Dendritic cell treated with granulocyte-macrophage colony-stimulating factor and Interleukin-4, amounts not matched to agents 40 ng/mL and 50 ng/mL, for 4 days (primary cell): ENCODE data around the gene PCDHGA3.
"Not testable (repeated sequence)": the region's sequence is repeated elsewhere in the genome, so short reads cannot be mapped to it uniquely, and the experiment has no call there.

ENCODE experiments used
- H3K27ac Mint-ChIP-seq: one replicate; pipeline ENCODE4 v1.8.0; 2022; ENCODE audit warnings: mild to moderate bottlenecking, mixed read lengths
- H3K27me3 Mint-ChIP-seq: one replicate; pipeline ENCODE4 v1.8.0; 2022; ENCODE audit warnings: mild to moderate bottlenecking, mixed read lengths
- H3K36me3 Mint-ChIP-seq: one replicate; pipeline ENCODE4 v1.8.0; 2022; ENCODE audit warnings: low read depth, mixed read lengths
- H3K4me1 Mint-ChIP-seq: one replicate; pipeline ENCODE4 v1.8.0; 2022; ENCODE audit warnings: low read depth, mixed read lengths
- H3K4me3 Mint-ChIP-seq: one replicate; pipeline ENCODE4 v1.8.0; 2022; ENCODE audit warnings: mild to moderate bottlenecking, moderate library complexity, mixed read lengths
- H3K9me3 Mint-ChIP-seq: one replicate; pipeline ENCODE4 v1.8.0; 2022; ENCODE audit warnings: mixed read lengths
- intact Hi-C: fragments of 100-400 bp; cut with micrococcal nuclease; formaldehyde crosslinking; loops from one replicate; pipeline ENCODE4 v1.15.0; 2022

PCDHGA3 gene

DNA sequence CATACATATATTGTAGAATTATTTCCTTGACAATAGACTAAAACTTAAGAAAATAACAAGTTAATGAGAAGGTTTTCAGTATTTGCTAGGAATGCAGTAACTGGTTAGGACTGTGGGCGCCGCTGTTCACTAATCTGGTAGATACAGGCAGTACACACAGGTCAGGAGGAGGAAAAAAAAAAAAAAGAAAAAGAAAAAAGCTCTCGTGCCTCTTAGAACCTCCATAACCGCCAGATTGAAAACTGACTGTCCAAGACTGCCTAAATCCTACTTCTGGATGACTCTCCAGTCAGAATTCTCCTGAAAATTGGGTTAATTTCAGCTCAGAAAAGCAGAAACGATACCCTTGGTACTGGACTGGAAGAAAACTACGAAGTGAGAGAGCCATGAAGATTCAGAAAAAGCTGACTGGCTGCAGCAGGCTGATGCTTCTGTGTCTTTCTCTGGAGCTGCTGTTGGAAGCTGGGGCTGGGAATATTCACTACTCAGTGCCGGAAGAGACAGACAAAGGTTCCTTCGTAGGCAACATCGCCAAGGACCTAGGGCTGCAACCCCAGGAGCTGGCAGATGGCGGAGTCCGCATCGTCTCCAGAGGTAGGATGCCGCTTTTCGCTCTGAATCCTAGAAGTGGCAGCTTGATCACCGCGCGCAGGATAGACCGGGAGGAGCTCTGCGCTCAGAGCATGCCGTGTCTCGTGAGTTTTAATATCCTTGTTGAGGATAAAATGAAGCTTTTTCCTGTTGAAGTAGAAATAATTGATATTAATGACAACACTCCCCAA, 13.1 kb upstream of the PCDHGA3 start, which contains the start of gene PCDHGA1:
PCDHGA1 (plus strand) TSS at position 216 of the 782 bp plus-strand sequence.
- no peak within 1 kb of the TSS for H3K4me3 Mint-ChIP-seq
- no peaks in the 10 kb centered on the region for H3K36me3 Mint-ChIP-seq
- intact Hi-C loops: no loop called here
- no peak within 1 kb of the TSS for H3K27ac Mint-ChIP-seq
- H3K4me1 Mint-ChIP-seq: peaks cover 6% of the 10 kb centered on the region
- peaks cover 79% of the 10 kb centered on the region for H3K27me3 Mint-ChIP-seq
- peaks cover 68% of the 10 kb centered on the region for H3K9me3 Mint-ChIP-seq

DNA sequence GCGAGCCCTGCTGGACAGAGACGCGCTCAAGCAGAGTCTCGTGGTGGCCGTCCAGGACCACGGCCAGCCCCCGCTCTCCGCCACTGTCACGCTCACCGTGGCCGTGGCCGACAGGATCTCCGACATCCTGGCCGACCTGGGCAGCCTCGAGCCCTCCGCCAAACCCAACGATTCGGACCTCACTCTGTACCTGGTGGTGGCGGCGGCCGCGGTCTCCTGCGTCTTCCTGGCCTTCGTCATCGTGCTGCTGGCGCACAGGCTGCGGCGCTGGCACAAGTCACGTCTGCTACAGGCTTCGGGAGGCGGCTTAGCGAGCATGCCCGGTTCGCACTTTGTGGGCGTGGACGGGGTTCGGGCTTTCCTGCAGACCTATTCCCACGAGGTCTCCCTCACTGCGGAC, 11.1 kb upstream of the PCDHGA3 start:
- H3K4me1 Mint-ChIP-seq, H3K4me3 Mint-ChIP-seq, intact Hi-C loops, H3K27ac Mint-ChIP-seq, H3K36me3 Mint-ChIP-seq: not testable (repeated sequence)
- peaks cover 80% of the 10 kb centered on the region for H3K27me3 Mint-ChIP-seq
- H3K9me3 Mint-ChIP-seq: peaks cover 55% of the 10 kb centered on the region

DNA sequence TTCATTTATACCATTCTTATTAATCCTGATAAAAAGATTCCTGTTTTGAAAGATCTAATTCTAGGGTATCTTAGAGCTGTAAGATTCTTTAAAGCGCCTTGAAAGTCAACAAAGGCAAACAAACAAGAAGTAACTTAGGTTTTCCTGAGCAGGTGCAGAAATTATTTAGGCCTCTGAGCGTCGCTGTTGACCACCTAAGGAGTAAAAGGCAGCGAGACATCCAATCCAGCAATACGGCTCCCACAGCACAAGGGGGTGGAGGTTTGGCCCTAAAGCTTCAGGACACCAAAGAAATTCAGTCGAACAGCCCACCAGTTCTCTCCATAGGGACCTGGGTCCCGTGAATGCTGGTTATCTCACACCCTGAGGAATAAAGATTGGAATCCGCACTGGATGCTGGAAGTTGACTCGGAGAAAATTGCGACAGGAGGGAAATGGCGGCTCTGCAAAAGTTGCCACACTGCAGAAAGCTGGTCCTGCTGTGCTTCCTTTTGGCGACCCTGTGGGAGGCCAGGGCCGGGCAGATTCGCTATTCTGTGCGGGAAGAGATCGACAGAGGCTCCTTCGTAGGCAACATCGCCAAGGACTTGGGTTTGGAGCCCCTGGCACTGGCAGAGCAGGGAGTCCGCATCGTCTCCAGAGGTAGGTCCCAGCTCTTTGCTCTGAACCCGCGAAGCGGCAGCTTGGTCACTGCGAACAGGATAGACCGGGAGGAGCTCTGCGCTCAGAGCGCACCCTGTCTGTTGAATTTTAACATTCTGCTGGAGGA, 4.9 kb upstream of the PCDHGA3 start, which contains the start of gene PCDHGA2:
PCDHGA2 (plus strand) TSS at position 223 of the 769 bp plus-strand sequence.
- intact Hi-C loops: no loop called here
- Mint-ChIP-seq H3K4me1 (no peaks in the 10 kb centered on the region), H3K27me3 (peaks cover 72% of the 10 kb centered on the region)

DNA sequence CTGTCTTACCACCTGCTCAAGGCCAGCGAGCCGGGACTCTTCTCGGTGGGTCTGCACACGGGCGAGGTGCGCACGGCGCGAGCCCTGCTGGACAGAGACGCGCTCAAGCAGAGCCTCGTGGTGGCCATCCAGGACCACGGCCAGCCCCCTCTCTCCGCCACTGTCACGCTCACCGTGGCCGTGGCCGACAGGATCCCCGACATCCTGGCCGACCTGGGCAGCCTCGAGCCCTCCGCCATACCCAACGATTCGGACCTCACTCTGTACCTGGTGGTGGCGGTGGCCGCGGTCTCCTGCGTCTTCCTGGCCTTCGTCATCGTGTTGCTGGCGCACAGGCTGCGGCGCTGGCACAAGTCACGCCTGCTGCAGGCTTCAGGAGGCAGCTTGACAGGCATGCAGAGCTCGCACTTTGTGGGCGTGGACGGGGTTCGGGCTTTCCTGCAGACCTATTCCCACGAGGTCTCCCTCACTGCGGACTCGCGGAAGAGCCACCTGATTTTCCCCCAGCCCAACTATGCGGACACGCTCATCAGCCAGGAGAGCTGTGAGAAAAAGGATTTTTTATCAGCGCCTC, 2.8 kb upstream of the PCDHGA3 start:
- H3K36me3 Mint-ChIP-seq, intact Hi-C loops, H3K4me3 Mint-ChIP-seq, H3K27ac Mint-ChIP-seq, H3K4me1 Mint-ChIP-seq: not testable (repeated sequence)
- H3K9me3 Mint-ChIP-seq: peaks cover 69% of the 10 kb centered on the region
- H3K27me3 Mint-ChIP-seq: peaks cover 76% of the 10 kb centered on the region

More for the DNA sequence above, 4.9 kb upstream of the PCDHGA3 start, which contains the start of gene PCDHGA2:
- H3K27ac Mint-ChIP-seq: no peak within 1 kb of the TSS
- H3K4me3 Mint-ChIP-seq: no peak within 1 kb of the TSS
- H3K36me3 Mint-ChIP-seq: no peaks in the 10 kb centered on the region
- H3K9me3 Mint-ChIP-seq: peaks cover 68% of the 10 kb centered on the region

DNA sequence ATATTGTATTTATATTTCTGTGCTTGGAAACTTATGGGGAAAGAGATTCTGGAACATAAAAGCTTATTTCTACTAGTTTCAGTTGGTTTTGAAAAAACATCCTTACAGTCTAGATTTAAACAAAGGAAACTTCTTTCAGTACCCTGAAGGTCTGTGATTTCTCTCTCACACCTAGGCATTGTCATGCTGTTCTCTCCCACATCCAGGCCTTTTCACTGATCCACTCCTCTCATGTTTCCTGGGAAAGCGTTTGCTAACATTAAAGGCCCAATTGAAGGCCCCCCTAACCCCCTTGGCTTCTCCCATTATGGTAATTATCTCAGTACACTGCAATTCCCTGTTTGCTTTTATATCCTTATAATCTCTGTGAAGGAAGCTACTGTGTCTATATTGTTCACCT, 856 bp upstream of the PCDHGA3 start:
- Mint-ChIP-seq H3K4me1 (no peaks in the 10 kb centered on the region), H3K9me3 (peaks cover 81% of the 10 kb centered on the region), H3K27me3 (peaks cover 71% of the 10 kb centered on the region), H3K27ac (no peak overlapping the region), H3K4me3 (no peak overlapping the region), H3K36me3 (peaks cover 5% of the 10 kb centered on the region)
- intact Hi-C loops: no loop called here

DNA sequence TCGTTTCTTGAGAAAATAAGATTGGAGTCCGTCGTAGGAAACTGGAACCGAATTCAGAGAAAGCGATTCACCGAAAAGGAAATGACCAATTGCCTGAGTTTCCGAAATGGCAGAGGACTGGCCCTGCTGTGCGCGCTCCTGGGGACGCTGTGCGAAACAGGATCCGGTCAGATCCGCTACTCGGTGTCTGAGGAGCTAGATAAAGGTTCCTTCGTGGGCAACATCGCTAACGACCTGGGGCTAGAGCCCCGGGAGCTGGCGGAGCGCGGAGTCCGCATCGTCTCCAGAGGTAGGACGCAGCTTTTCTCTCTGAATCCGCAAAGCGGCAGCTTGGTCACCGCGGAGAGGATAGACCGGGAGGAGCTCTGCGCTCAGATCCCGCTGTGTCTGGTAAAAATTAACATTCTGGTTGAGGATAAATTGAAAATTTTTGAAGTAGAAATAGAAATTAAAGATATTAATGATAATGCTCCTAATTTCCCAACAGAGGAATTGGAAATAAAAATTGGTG, 379 bp downstream of the PCDHGA3 start:
- Mint-ChIP-seq H3K27ac (no peak overlapping the region), H3K9me3 (peaks cover 69% of the 10 kb centered on the region), H3K27me3 (peaks cover 63% of the 10 kb centered on the region), H3K4me3 (no peak overlapping the region), H3K36me3 (peaks cover 5% of the 10 kb centered on the region), H3K4me1 (no peaks in the 10 kb centered on the region)
- intact Hi-C loops: no loop called here

DNA sequence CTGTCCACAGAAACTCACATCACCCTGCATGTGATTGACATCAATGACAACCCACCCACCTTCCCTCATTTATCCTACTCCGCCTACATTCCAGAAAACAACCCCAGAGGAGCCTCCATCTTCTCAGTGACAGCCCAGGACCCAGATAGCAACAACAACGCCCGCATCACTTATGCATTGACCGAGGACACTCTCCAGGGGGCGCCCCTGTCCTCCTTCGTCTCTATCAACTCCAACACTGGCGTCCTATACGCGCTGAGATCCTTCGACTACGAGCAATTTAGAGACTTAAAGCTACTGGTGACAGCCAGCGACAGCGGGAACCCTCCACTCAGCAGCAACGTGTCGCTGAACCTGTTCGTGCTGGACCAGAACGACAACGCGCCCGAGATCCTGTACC, 1.7 kb downstream of the PCDHGA3 start:
- Mint-ChIP-seq H3K9me3 (peaks cover 66% of the 10 kb centered on the region), H3K27ac (no peak overlapping the region), H3K27me3 (peaks cover 58% of the 10 kb centered on the region), H3K4me3 (no peak overlapping the region), H3K36me3 (peaks cover 5% of the 10 kb centered on the region), H3K4me1 (no peaks in the 10 kb centered on the region)
- intact Hi-C loops: no loop called here

DNA sequence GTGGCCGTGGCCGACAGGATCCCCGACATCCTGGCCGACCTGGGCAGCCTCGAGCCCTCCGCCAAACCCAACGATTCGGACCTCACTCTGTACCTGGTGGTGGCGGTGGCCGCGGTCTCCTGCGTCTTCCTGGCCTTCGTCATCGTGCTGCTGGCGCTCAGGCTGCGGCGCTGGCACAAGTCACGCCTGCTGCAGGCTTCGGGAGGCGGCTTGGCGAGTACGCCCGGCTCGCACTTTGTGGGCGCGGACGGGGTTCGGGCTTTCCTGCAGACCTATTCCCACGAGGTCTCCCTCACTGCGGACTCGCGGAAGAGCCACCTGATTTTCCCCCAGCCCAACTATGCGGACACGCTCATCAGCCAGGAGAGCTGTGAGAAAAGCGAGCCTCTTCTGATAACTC, 2.4 kb downstream of the PCDHGA3 start:
- peaks cover 66% of the 10 kb centered on the region for H3K9me3 Mint-ChIP-seq
- H3K27ac Mint-ChIP-seq, H3K36me3 Mint-ChIP-seq, H3K4me3 Mint-ChIP-seq, H3K4me1 Mint-ChIP-seq, intact Hi-C loops: not testable (repeated sequence)
- H3K27me3 Mint-ChIP-seq: peaks cover 58% of the 10 kb centered on the region

DNA sequence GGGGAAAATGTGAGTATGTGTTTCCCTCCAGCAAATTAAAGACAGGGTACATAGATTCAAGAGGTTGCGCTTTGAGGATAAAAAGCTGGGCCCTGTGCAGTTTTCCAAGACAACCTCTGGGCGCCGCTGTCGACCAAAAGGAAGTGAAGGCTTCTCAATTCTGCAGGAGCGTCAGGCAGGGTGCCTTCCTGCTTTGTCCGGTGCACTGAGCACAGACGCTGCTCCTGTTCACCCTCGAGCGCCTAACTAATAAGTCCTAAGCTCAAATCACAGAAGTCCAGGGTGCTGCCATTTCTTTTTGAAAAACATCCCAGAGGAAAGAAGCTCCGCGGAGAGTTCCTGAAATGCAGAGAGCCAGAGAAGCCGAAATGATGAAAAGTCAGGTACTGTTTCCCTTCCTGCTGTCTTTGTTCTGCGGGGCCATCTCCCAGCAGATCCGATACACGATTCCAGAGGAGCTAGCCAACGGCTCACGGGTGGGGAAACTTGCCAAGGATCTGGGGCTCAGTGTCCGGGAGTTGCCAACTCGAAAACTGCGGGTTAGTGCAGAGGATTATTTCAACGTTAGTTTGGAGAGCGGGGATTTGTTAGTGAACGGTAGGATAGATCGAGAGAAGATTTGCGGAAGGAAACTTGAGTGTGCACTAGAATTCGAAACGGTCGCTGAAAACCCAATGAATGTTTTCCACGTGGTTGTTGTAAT, 6.4 kb downstream of the PCDHGA3 start, which contains the start of gene PCDHGB1:
PCDHGB1 (plus strand) TSS at position 183 of the 703 bp plus-strand sequence; CDS start at position 345, 162 bp downstream.
- peaks cover 61% of the 10 kb centered on the region for H3K9me3 Mint-ChIP-seq
- H3K27ac Mint-ChIP-seq: no peak within 1 kb of the TSS
- no peaks in the 10 kb centered on the region for H3K4me1 Mint-ChIP-seq
- H3K36me3 Mint-ChIP-seq: peaks cover 5% of the 10 kb centered on the region
- H3K4me3 Mint-ChIP-seq: peak within 1 kb of the TSS; percentile 14
- intact Hi-C loops: no loop called here
- H3K27me3 Mint-ChIP-seq: peaks cover 59% of the 10 kb centered on the region

DNA sequence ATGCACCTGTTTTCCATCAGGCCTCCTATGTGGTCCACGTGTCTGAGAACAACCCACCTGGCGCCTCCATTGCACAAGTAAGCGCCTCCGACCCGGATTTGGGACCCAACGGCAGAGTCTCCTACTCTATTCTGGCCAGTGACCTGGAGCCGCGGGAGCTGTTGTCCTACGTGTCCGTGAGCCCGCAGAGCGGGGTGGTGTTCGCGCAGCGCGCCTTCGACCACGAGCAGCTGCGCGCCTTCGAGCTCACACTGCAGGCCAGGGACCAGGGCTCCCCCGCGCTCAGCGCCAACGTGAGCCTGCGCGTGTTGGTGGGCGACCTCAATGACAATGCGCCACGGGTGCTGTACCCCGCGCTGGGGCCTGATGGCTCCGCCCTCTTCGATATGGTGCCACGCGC, 8.0 kb downstream of the PCDHGA3 start:
- Mint-ChIP-seq H3K27me3 (peaks cover 62% of the 10 kb centered on the region), H3K4me3 (no peak overlapping the region), H3K36me3 (no peaks in the 10 kb centered on the region), H3K4me1 (no peaks in the 10 kb centered on the region), H3K9me3 (peaks cover 61% of the 10 kb centered on the region), H3K27ac (no peak overlapping the region)
- intact Hi-C loops: no loop called here

DNA sequence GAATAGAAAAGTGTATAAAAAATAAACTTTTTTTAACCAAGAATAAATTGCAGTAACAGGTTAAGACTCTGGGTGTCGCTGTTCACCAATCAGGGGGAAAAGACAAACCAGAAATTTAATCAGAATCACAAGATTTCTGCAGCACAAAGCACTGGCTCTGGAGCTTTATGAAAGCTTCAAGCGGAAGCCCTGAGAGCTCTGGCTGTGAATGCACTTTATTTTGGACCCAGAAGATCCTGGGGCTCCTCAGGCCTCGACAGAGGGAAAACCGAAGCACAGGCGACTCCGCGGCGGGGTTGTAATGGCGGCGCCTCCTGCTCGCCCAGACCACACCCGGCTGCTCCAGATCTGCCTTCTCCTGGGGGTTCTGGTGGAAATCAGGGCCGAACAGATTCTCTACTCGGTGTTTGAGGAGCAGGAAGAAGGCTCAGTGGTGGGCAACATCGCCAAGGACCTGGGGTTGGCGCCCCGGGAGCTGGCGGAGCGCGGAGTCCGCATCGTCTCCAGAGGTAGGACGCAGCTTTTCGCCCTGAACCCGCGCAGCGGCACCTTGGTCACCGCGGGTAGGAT, 11.4 kb downstream of the PCDHGA3 start, which contains the start of gene PCDHGA4:
PCDHGA4 (plus strand) TSS at position 122 of the 570 bp plus-strand sequence; CDS start at position 209, 87 bp downstream.
- Mint-ChIP-seq H3K27ac (no peak within 1 kb of the TSS), H3K4me1 (no peaks in the 10 kb centered on the region), H3K4me3 (peak within 1 kb of the TSS; percentile 23), H3K36me3 (no peaks in the 10 kb centered on the region), H3K9me3 (peaks cover 57% of the 10 kb centered on the region), H3K27me3 (peaks cover 70% of the 10 kb centered on the region)
- intact Hi-C loops: no loop called here

DNA sequence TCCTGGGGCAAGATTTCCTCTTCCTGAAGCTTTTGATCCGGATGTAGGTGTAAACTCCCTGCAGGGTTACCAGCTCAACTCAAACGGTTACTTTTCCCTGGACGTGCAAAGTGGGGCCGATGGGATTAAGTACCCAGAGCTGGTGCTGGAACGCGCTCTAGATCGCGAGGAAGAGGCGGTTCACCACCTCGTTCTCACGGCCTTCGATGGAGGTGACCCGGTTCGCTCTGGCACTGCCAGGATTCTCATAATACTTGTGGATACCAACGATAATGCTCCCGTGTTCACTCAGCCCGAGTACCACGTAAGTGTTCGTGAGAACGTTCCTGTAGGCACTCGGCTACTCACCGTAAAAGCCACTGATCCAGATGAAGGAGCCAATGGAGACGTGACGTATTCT, 12.0 kb downstream of the PCDHGA3 start:
- H3K9me3 Mint-ChIP-seq: peaks cover 57% of the 10 kb centered on the region
- intact Hi-C loops: no loop called here
- H3K27me3 Mint-ChIP-seq: peaks cover 70% of the 10 kb centered on the region
- no peak overlapping the region for H3K4me3 Mint-ChIP-seq
- H3K36me3 Mint-ChIP-seq: no peaks in the 10 kb centered on the region
- no peak overlapping the region for H3K27ac Mint-ChIP-seq
- H3K4me1 Mint-ChIP-seq: no peaks in the 10 kb centered on the region

DNA sequence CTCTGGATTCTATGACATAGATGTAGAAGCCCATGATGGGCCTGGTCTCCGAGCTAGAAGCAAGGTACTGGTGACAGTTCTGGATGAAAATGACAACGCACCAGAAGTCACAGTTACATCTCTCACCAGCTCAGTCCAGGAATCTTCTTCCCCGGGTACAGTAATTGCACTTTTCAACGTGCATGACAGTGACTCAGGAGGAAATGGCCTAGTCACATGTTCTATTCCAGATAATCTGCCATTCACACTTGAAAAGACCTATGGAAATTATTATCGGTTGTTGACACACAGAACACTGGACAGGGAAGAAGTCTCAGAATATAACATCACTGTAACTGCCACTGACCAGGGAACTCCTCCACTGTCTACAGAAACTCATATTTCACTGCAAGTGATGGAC, 12.5 kb downstream of the PCDHGA3 start:
- no peak overlapping the region for H3K4me3 Mint-ChIP-seq
- no peaks in the 10 kb centered on the region for H3K4me1 Mint-ChIP-seq
- H3K36me3 Mint-ChIP-seq: no peaks in the 10 kb centered on the region
- H3K27ac Mint-ChIP-seq: no peak overlapping the region
- H3K9me3 Mint-ChIP-seq: peaks cover 57% of the 10 kb centered on the region
- intact Hi-C loops: no loop called here
- H3K27me3 Mint-ChIP-seq: peaks cover 70% of the 10 kb centered on the region
